K562 (cell line): ENCODE measurements around the gene BLCAP. TPM values are rescaled to one million over a fixed set of nuclear protein-coding genes. Genes with fewer than 3 reads are reported as not detected.

Source experiments
- CBX3 ChIP-seq, 2 experiments: IDR thresholded peaks; 1 replicate in 1 of 2; 2 replicates in 1 of 2; pipeline ENCODE4 v1.6.1; 2012; ENCODE audit warnings: inconsistent platforms in 2 of 2, low read length in 2 of 2, borderline replicate concordance in 1 of 2, control low read depth in 1 of 2
- CSDE1 ChIP-seq, 2 experiments: fragments of 450-650 bp; IDR thresholded peaks; 2 replicates each; pipeline ENCODE4 v1.6.1; 2016; ENCODE audit warnings: mild to moderate bottlenecking in 1 of 2
- NEUROD1 ChIP-seq: fragments of 150-350 bp; IDR thresholded peaks from 2 replicates; pipeline ENCODE4 v1.6.1; 2014; ENCODE audit warnings: borderline replicate concordance, low read length, low read depth; ENCODE audit not compliant: partially characterized antibody
- NFIC ChIP-seq: fragments of 450-650 bp; IDR thresholded peaks from 2 replicates; pipeline ENCODE4 v1.6.1; 2017; ENCODE audit warnings: mild to moderate bottlenecking, inconsistent platforms
- RAD21 ChIP-seq, 2 experiments: fragments of 250-450 bp in 1 of 2; fragments of 450-650 bp in 1 of 2; sonication (Bioruptor Pico) in 1 of 2; formaldehyde crosslinking in 1 of 2; IDR thresholded peaks in 1 of 2; conservative IDR thresholded peaks in 1 of 2; 2 replicates each; pipeline versions ENCODE4 v1.4.0 to v1.8.0; 2020 to 2022; ENCODE audit warnings: mild to moderate bottlenecking in 2 of 2, moderate library complexity in 1 of 2
- RBBP5 ChIP-seq: fragments of 200-600 bp; sonication (generic); IDR thresholded peaks from 2 replicates; pipeline ENCODE4 v1.6.1; 2012; ENCODE audit warnings: borderline replicate concordance, mild to moderate bottlenecking, low read length, control low read depth, inconsistent platforms; ENCODE audit not compliant: insufficient read depth, poor library complexity, severe bottlenecking
- RFX1 ChIP-seq: fragments of 450-650 bp; IDR thresholded peaks from 2 replicates; pipeline ENCODE4 v1.6.1; 2016; ENCODE audit warnings: mild to moderate bottlenecking, moderate library complexity
- RNF219 ChIP-seq: fragments of 250-450 bp; sonication (Bioruptor Pico); IDR thresholded peaks from 2 replicates; pipeline ENCODE4 v1.5.0; 2022; ENCODE audit warnings: mild to moderate bottlenecking
- XRCC3 ChIP-seq: fragments of 450-650 bp; IDR thresholded peaks from 2 replicates; pipeline ENCODE4 v1.6.1; 2017; ENCODE audit warnings: mild to moderate bottlenecking, moderate library complexity
- ZNF318 ChIP-seq, 2 experiments: fragments of 450-650 bp; IDR thresholded peaks; 2 replicates each; pipeline ENCODE4 v1.6.1; 2016; ENCODE audit warnings: mild to moderate bottlenecking in 2 of 2, borderline replicate concordance in 1 of 2, low read depth in 1 of 2, moderate library complexity in 1 of 2
- ZNF445 ChIP-seq: fragments of 250-450 bp; sonication (Bioruptor Pico); IDR thresholded peaks from 2 replicates; pipeline ENCODE4 v1.4.0; 2020; ENCODE audit warnings: low read depth, mild to moderate bottlenecking, moderate library complexity
- ZNF76 ChIP-seq: fragments of 250-450 bp; sonication (Bioruptor Pico); IDR thresholded peaks from 2 replicates; pipeline ENCODE4 v1.4.0; 2020; ENCODE audit warnings: mild to moderate bottlenecking, moderate library complexity, borderline replicate concordance
- polyA plus RNA-seq, 8 experiments: library from polyadenylated mRNA; depleted of rRNA in 4 of 8; stranded (reverse) in 5 of 8; unstranded in 3 of 8; fragments of >200 nt; fragmentation: Nextera tagmentation in 2 of 8; fragmentation: Illumina TruSeq in 1 of 8; extraction: Ambion mirVana in 2 of 8; extraction: Trizol in 1 of 8; gene quantifications; 2 replicates each; pipeline versions ENCODE4 v1.2.1 to v1.2.3, GENCODE V29; 2011 to 2014; ENCODE audit warnings: inconsistent platforms in 1 of 8, missing spikeins in 1 of 8
- total RNA-seq, 7 experiments: library from RNA; depleted of rRNA in 6 of 7; stranded (reverse); fragments of >200 nt in 6 of 7; fragmentation: Illumina TruSeq in 2 of 7; extraction: Trizol in 2 of 7; gene quantifications; 2 replicates each; pipeline versions ENCODE4 v1.2.1 to v1.2.3, GENCODE V29; 2011 to 2021; ENCODE audit warnings: low replicate concordance in 1 of 7
- TF ChIP-seq, protein P1 (sequence below), 2 experiments: fragments of 450-650 bp in 1 of 2; IDR thresholded peaks; 2 replicates each; pipeline ENCODE4 v1.6.1; 2011 to 2017; ENCODE audit warnings: low read depth in 2 of 2, antibody characterized with exemption in 1 of 2, borderline replicate concordance in 1 of 2, low read length in 1 of 2, mild to moderate bottlenecking in 1 of 2, mixed read lengths in 1 of 2; ENCODE audit not compliant: control insufficient read depth in 1 of 2

BLCAP gene
- total and polyA plus RNA-seq, 9 of the 15 experiments (the other 6 are each of a cell fraction or from before 2014, with no cell fraction given), result 16.9 to 41.5 (median 27.6) TPM

DNA sequence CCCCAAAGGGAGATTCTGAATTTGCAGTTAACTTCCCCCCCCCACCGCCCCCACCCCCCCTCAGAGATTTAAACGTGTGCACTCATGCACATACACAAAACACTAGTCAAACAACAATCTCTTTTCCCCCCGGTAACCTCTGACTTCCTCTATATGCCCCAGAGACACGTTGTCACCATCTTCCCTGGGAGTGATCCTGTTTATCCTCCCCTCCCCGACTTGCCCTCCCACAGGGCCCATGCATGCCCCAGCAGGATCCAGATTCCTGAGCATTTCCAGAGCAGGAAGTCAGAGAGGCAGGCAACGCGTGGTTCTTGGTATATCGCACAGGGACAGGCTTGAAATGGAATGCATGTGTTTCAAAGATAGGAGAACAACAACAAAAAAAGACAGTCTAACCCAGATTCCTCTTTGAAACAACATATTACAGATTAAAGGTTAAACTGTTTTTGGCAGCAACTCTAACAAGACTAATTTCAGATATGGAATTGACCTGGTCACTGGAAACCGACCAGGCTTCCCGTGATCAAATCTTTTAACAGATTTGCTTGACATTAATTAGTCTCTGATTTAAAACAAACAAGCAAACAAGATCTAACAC, 1.3 kb downstream of the BLCAP start (continued):
- no peak for TF ChIP-seq RNF219 (CRISPR knock-in tag)
- TF ChIP-seq ZNF445 (CRISPR knock-in tag), result no peak
- TF ChIP-seq ZNF318 (IDR thresholded peaks at IDR 0.05; ENCODE audit: borderline replicate concordance in 1 of 2, low read depth in 1 of 2), result no peak
- TF ChIP-seq, protein P1, sequence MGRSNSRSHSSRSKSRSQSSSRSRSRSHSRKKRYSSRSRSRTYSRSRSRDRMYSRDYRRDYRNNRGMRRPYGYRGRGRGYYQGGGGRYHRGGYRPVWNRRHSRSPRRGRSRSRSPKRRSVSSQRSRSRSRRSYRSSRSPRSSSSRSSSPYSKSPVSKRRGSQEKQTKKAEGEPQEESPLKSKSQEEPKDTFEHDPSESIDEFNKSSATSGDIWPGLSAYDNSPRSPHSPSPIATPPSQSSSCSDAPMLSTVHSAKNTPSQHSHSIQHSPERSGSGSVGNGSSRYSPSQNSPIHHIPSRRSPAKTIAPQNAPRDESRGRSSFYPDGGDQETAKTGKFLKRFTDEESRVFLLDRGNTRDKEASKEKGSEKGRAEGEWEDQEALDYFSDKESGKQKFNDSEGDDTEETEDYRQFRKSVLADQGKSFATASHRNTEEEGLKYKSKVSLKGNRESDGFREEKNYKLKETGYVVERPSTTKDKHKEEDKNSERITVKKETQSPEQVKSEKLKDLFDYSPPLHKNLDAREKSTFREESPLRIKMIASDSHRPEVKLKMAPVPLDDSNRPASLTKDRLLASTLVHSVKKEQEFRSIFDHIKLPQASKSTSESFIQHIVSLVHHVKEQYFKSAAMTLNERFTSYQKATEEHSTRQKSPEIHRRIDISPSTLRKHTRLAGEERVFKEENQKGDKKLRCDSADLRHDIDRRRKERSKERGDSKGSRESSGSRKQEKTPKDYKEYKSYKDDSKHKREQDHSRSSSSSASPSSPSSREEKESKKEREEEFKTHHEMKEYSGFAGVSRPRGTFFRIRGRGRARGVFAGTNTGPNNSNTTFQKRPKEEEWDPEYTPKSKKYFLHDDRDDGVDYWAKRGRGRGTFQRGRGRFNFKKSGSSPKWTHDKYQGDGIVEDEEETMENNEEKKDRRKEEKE (IDR thresholded peaks at IDR 0.05; ENCODE audit: borderline replicate concordance in 1 of 2, control insufficient read depth in 1 of 2, low read depth in 2 of 2, low read length in 1 of 2), result no peak
- no peak for TF ChIP-seq RAD21 (CRISPR knock-in tag; conservative IDR thresholded peaks at IDR 0.05 in 1 of 2, IDR thresholded peaks at IDR 0.05 in 1 of 2)
- TF ChIP-seq RFX1, result no peak
- no peak for TF ChIP-seq RBBP5
- TF ChIP-seq NFIC, result peak; percentile 80
- TF ChIP-seq XRCC3, result no peak
- no peak for TF ChIP-seq CBX3 (IDR thresholded peaks at IDR 0.05; ENCODE audit: borderline replicate concordance in 1 of 2, low read length in 2 of 2)
- no peak for TF ChIP-seq NEUROD1
- TF ChIP-seq CSDE1 (IDR thresholded peaks at IDR 0.05), result no peak
- TF ChIP-seq ZNF76 (CRISPR knock-in tag), result no peak
